Endothelial cell of umbilical vein (primary cell): ENCODE data around the gene CT47C1. TPM values are rescaled to one million over a fixed set of nuclear protein-coding genes. Genes with fewer than 3 reads are reported as not detected.

Experiments used
- BruUV-seq: library from RNA; stranded (reverse); fragments of 400-500 nt; replicated peaks from 2 replicates; lab custom pipeline; 2021; lab: Mats Ljungman, UMichigan
- CTCF ChIA-PET: fragments of 300-600, 350-600 bp; sonication (Branson Sonifier 250); formaldehyde crosslinking; loops from one replicate; lab custom pipeline; 2021; ENCODE audit warnings: antibody characterized with exemption, inconsistent platforms; lab: Charles Lee
- POLR2A ChIA-PET: fragments of 300-600, 350-600 bp; sonication (Branson Sonifier 250); formaldehyde crosslinking; loops from one replicate; lab custom pipeline; 2021; ENCODE audit warnings: antibody characterized with exemption, inconsistent platforms; lab: Charles Lee
- DNase-seq: peaks from one replicate; pipeline ENCODE4 v3.0.0-alpha.2; 2011; ENCODE audit warnings: low read depth, low spot score
- FAIRE-seq: peaks from 2 replicates; lab custom pipeline; 2011; peaks lifted over from hg19 to GRCh38; lab: Jason Lieb, UNC
- H2AFZ ChIP-seq: 2 replicates; pipeline ENCODE4 v1.6.0; 2012; ENCODE audit warnings: low read depth, low read length, control low read depth, inconsistent platforms
- H3K27ac ChIP-seq: 2 replicates; pipeline ENCODE4 v1.5.1; 2011; ENCODE audit warnings: low read depth, mild to moderate bottlenecking, control low read depth, low read length, moderate library complexity; ENCODE audit not compliant: insufficient read depth
- H3K27me3 ChIP-seq, 2 experiments: 2 replicates each; pipeline versions ENCODE4 v1.6.0 to v1.6.1; 2011; ENCODE audit warnings: low read length in 2 of 2, mixed read lengths in 1 of 2; ENCODE audit not compliant: control insufficient read depth in 2 of 2, insufficient read depth in 2 of 2
- H3K36me3 ChIP-seq, 2 experiments: 2 replicates in 1 of 2; 3 replicates in 1 of 2; pipeline ENCODE4 v1.5.1; 2011; ENCODE audit warnings: low read length in 2 of 2, mild to moderate bottlenecking in 1 of 2, moderate library complexity in 1 of 2; ENCODE audit not compliant: control insufficient read depth in 2 of 2, insufficient read depth in 2 of 2; ENCODE audit errors: extremely low read depth in 1 of 2
- H3K4me1 ChIP-seq: 3 replicates; pipeline ENCODE4 v1.5.1; 2011; ENCODE audit warnings: mild to moderate bottlenecking, low read length; ENCODE audit not compliant: control insufficient read depth, insufficient read depth; ENCODE audit errors: extremely low read depth
- H3K4me2 ChIP-seq: 2 replicates; pipeline ENCODE4 v1.6.1; 2011; ENCODE audit warnings: low read length, control low read depth, mixed read lengths; ENCODE audit not compliant: insufficient read depth
- H3K4me3 ChIP-seq, 3 experiments: fragments of 200-600 bp in 1 of 3; sonication (generic), shearing (Covaris generic) in 1 of 3; replicated peaks in 1 of 3; 2 replicates each; pipeline ENCODE4 v1.5.1; 2011 to 2016; ENCODE audit warnings: control low read depth in 3 of 3, low read length in 3 of 3, mild to moderate bottlenecking in 2 of 3, inconsistent platforms in 1 of 3, low read depth in 1 of 3, moderate library complexity in 1 of 3; ENCODE audit not compliant: insufficient read depth in 1 of 3
- H3K79me2 ChIP-seq: 2 replicates; pipeline ENCODE4 v1.6.0; 2012; ENCODE audit warnings: low read length, inconsistent platforms; ENCODE audit not compliant: control insufficient read depth, insufficient read depth
- H3K9ac ChIP-seq: replicated peaks from 2 replicates; pipeline ENCODE3; 2011; ENCODE audit warnings: low read length, control low read depth; ENCODE audit not compliant: insufficient read depth; ENCODE audit errors: extremely low read depth
- H3K9me1 ChIP-seq: replicated peaks from 3 replicates; pipeline ENCODE4 v1.6.0; 2011; ENCODE audit warnings: mild to moderate bottlenecking, low read length; ENCODE audit not compliant: control insufficient read depth, insufficient read depth; ENCODE audit errors: extremely low read depth
- H3K9me3 ChIP-seq: replicated peaks from 2 replicates; pipeline ENCODE4 v1.5.1; 2012; ENCODE audit warnings: low read length, inconsistent platforms; ENCODE audit not compliant: control insufficient read depth, insufficient read depth
- H4K20me1 ChIP-seq: replicated peaks from 2 replicates; pipeline ENCODE3; 2011; ENCODE audit warnings: mild to moderate bottlenecking, low read length; ENCODE audit not compliant: control insufficient read depth, insufficient read depth; ENCODE audit errors: extremely low read depth
- EZH2 ChIP-seq: IDR thresholded peaks from 2 replicates; pipeline ENCODE4 v1.6.1; 2012; ENCODE audit warnings: borderline replicate concordance, low read depth, mild to moderate bottlenecking, moderate library complexity, low read length, inconsistent platforms; ENCODE audit not compliant: severe bottlenecking
- FOS ChIP-seq: IDR thresholded peaks from 2 replicates; pipeline ENCODE4 v1.6.1; 2011; ENCODE audit warnings: mild to moderate bottlenecking, low read length, moderate library complexity, borderline replicate concordance; ENCODE audit not compliant: insufficient read depth
- GATA2 ChIP-seq: IDR thresholded peaks from 2 replicates; pipeline ENCODE4 v1.7.0; 2011; ENCODE audit warnings: low read depth, mild to moderate bottlenecking, moderate library complexity, mixed read lengths, low read length; ENCODE audit not compliant: insufficient read length, insufficient read depth
- JUN ChIP-seq: IDR thresholded peaks from 2 replicates; pipeline ENCODE4 v1.6.1; 2011; ENCODE audit warnings: borderline replicate concordance, low read depth; ENCODE audit not compliant: insufficient read length, insufficient read depth
- MYC ChIP-seq: IDR thresholded peaks from one replicate; pipeline ENCODE4 v1.6.1; 2011; ENCODE audit warnings: mild to moderate bottlenecking, low read depth, low read length
- POLR2A ChIP-seq: IDR thresholded peaks from 2 replicates; pipeline ENCODE4 v1.6.1; 2012; ENCODE audit warnings: low read depth, mild to moderate bottlenecking, control low read depth, low read length
- POLR2AphosphoS5 ChIP-seq: IDR thresholded peaks from 2 replicates; pipeline ENCODE4 v1.6.1; 2012; ENCODE audit warnings: low read depth, mild to moderate bottlenecking, control low read depth, low read length, moderate library complexity; ENCODE audit not compliant: insufficient read depth
- dilution Hi-C: fragments of 300-500 bp; cut with MboI; formaldehyde crosslinking; loops from one replicate; pipeline ENCODE4 v1.15.0; 2019; ENCODE audit warnings: low sequenced_read_pairs; ENCODE audit not compliant: extremely low pct_ligation_motif_present
- intact Hi-C: fragments of 100-400 bp; cut with micrococcal nuclease; formaldehyde crosslinking; loops from one replicate; pipeline ENCODE4 v1.10.0; 2022
- polyA plus RNA-seq, 4 experiments: library from polyadenylated mRNA; depleted of rRNA in 3 of 4; stranded (reverse) in 3 of 4; unstranded in 1 of 4; fragments of >200 nt; gene quantifications; 2 replicates each; pipeline versions ENCODE4 v1.2.1 to v1.2.3, GENCODE V29; 2011 to 2012; ENCODE audit warnings: missing spikeins in 1 of 4
- total RNA-seq: library from RNA; stranded (reverse); gene quantifications from 2 replicates; pipeline ENCODE4 v1.2.3, GENCODE V29; 2021
- TF ChIP-seq, protein P1 (sequence below), 2 donors: IDR thresholded peaks; 1 replicate in 1 of 2; 2 replicates in 1 of 2; pipeline ENCODE4 v1.5.1; 2011; ENCODE audit warnings: low read length in 2 of 2, mild to moderate bottlenecking in 2 of 2, moderate library complexity in 2 of 2, control low read depth in 1 of 2, inconsistent platforms in 1 of 2, low read depth in 1 of 2; ENCODE audit not compliant: insufficient read depth in 1 of 2; ENCODE audit errors: extremely low read depth in 1 of 2
- TF ChIP-seq, protein P2 (sequence below): IDR thresholded peaks from 2 replicates; pipeline ENCODE4 v1.6.1; 2011; ENCODE audit not compliant: insufficient read depth, insufficient read length

The CT47C1 gene
- total and polyA plus RNA-seq, 2 donors (not counting 3 experiments of a cell fraction or from before 2014, with no cell fraction given) = not detected

GRCh38 chrX:119087121-119087520 is 14.3 kb downstream of the CT47C1 start:
- Histone ChIP-seq H3K36me3 (no peaks in the 10 kb centered on the region), H3K9ac (no peak overlapping the region), H3K4me2 (no peak overlapping the region), H3K4me1 (no peaks in the 10 kb centered on the region), H2AFZ (no peak overlapping the region), H3K4me3 (no peak overlapping the region), H3K79me2 (no peaks in the 10 kb centered on the region), H3K9me3 (no peaks in the 10 kb centered on the region), H3K27me3 (peaks cover 4% of the 10 kb centered on the region in 2 experiments), H4K20me1 (no peaks in the 10 kb centered on the region), H3K9me1 (no peaks in the 10 kb centered on the region), H3K27ac (no peak overlapping the region)
- no TSS peak for BruUV-seq
- no peak for DNase-seq
- ChIA-PET CTCF (no interaction called here), POLR2A (no interaction called here)
- no peak for TF ChIP-seq FOS
- TF ChIP-seq POLR2A = no peak
- TF ChIP-seq MYC = no peak
- no peak for TF ChIP-seq GATA2
- TF ChIP-seq EZH2 = no peak
- TF ChIP-seq, protein P1, sequence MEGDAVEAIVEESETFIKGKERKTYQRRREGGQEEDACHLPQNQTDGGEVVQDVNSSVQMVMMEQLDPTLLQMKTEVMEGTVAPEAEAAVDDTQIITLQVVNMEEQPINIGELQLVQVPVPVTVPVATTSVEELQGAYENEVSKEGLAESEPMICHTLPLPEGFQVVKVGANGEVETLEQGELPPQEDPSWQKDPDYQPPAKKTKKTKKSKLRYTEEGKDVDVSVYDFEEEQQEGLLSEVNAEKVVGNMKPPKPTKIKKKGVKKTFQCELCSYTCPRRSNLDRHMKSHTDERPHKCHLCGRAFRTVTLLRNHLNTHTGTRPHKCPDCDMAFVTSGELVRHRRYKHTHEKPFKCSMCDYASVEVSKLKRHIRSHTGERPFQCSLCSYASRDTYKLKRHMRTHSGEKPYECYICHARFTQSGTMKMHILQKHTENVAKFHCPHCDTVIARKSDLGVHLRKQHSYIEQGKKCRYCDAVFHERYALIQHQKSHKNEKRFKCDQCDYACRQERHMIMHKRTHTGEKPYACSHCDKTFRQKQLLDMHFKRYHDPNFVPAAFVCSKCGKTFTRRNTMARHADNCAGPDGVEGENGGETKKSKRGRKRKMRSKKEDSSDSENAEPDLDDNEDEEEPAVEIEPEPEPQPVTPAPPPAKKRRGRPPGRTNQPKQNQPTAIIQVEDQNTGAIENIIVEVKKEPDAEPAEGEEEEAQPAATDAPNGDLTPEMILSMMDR (IDR thresholded peaks at IDR 0.05; ENCODE audit: extremely low read depth in 1 of 2, insufficient read depth in 1 of 2, low read depth in 1 of 2, low read length in 2 of 2) = no peak
- no peak for TF ChIP-seq JUN
- TF ChIP-seq, protein P2, sequence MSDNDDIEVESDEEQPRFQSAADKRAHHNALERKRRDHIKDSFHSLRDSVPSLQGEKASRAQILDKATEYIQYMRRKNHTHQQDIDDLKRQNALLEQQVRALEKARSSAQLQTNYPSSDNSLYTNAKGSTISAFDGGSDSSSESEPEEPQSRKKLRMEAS = no peak
- no peak for TF ChIP-seq POLR2AphosphoS5
- dilution Hi-C loops = no loop called here
- FAIRE-seq = no peak
- intact Hi-C loops = no loop called here
